OCI-LY7 (cell line): ENCODE results near the gene PLA2G4A. TPM values are rescaled to one million over a fixed set of nuclear protein-coding genes. Genes with fewer than 3 reads are reported as not detected.

Experiments
- BruUV-seq: library from RNA; stranded (reverse); fragments of 400-500 nt; replicated peaks from 2 replicates; lab custom pipeline; 2021; lab: Mats Ljungman, UMichigan
- CTCF ChIA-PET: fragments of 300-600 bp; sonication (Branson Sonifier 250); formaldehyde crosslinking; loops from one replicate; lab custom pipeline; 2022; ENCODE audit warnings: antibody characterized with exemption; ENCODE audit not compliant: unreplicated experiment; lab: Charles Lee
- POLR2A ChIA-PET: fragments of 300-600 bp; sonication (Branson Sonifier 250); formaldehyde crosslinking; loops from one replicate; lab custom pipeline; 2022; ENCODE audit warnings: antibody characterized with exemption; lab: Charles Lee
- DNase-seq: peaks from one replicate; pipeline ENCODE4 v3.0.0-alpha.2; 2015; ENCODE audit warnings: low spot score
- H2AFZ ChIP-seq: fragments of 200-600 bp; sonication (generic), shearing (Covaris generic); 2 replicates; pipeline ENCODE4 v1.6.1; 2014; ENCODE audit warnings: mild to moderate bottlenecking, antibody characterized with exemption, low read length, moderate library complexity
- H3K27ac ChIP-seq: fragments of 200-600 bp; sonication (generic); 2 replicates; pipeline ENCODE4 v1.5.1; 2014; ENCODE audit warnings: mixed run types, low read depth, mild to moderate bottlenecking, moderate library complexity, low read length, inconsistent platforms; ENCODE audit not compliant: poor library complexity, severe bottlenecking
- H3K36me3 ChIP-seq: fragments of 200-600 bp; sonication (generic); 2 replicates; pipeline ENCODE4 v1.6.1; 2014; ENCODE audit warnings: mild to moderate bottlenecking, antibody characterized with exemption, low read length, moderate library complexity, mixed read lengths; ENCODE audit not compliant: insufficient read depth
- H3K4me1 ChIP-seq: fragments of 200-600 bp; sonication (generic); 2 replicates; pipeline ENCODE4 v1.5.1; 2014; ENCODE audit warnings: mild to moderate bottlenecking, low read length; ENCODE audit not compliant: insufficient read depth, poor library complexity, severe bottlenecking
- H3K4me2 ChIP-seq: fragments of 200-600 bp; sonication (generic); 2 replicates; pipeline ENCODE4 v1.6.1; 2014; ENCODE audit warnings: mild to moderate bottlenecking, low read length
- H3K4me3 ChIP-seq: fragments of 200-600 bp; sonication (generic); 2 replicates; pipeline ENCODE4 v1.5.1; 2014; ENCODE audit warnings: mild to moderate bottlenecking, low read depth, low read length; ENCODE audit not compliant: poor library complexity, severe bottlenecking
- H3K79me2 ChIP-seq: fragments of 200-600 bp; sonication (generic); 2 replicates; pipeline ENCODE4 v1.6.1; 2016; ENCODE audit warnings: low read depth, mild to moderate bottlenecking, low read length, moderate library complexity, mixed read lengths; ENCODE audit not compliant: insufficient read depth
- H3K9me2 ChIP-seq: fragments of 200-600 bp; sonication (generic); 2 replicates; pipeline ENCODE4 v1.6.1; 2016; ENCODE audit warnings: mild to moderate bottlenecking, low read length, mixed read lengths; ENCODE audit not compliant: insufficient read depth
- H3K9me3 ChIP-seq: fragments of 200-600 bp; sonication (generic); 2 replicates; pipeline ENCODE4 v1.6.1; 2014; ENCODE audit warnings: mild to moderate bottlenecking, mixed run types, low read length, mixed read lengths
- H4K20me1 ChIP-seq: fragments of 200-600 bp; sonication (generic); 2 replicates; pipeline ENCODE4 v1.6.1; 2014; ENCODE audit warnings: mild to moderate bottlenecking, antibody characterized with exemption, low read length, moderate library complexity, mixed read lengths; ENCODE audit not compliant: insufficient read depth
- EZH2phosphoT487 ChIP-seq: fragments of 200-600 bp; sonication (generic); IDR thresholded peaks from 2 replicates; pipeline ENCODE4 v1.6.1; 2018; ENCODE audit warnings: low read depth, borderline replicate concordance, mild to moderate bottlenecking, mixed run types, antibody characterized with exemption, low read length, moderate library complexity, mixed read lengths
- intact Hi-C: fragments of 100-400 bp; cut with micrococcal nuclease; formaldehyde crosslinking; loops from one replicate; pipeline ENCODE4 v1.10.0; 2022; ENCODE audit not compliant: unreplicated experiment
- total RNA-seq, 2 experiments: library from RNA; depleted of rRNA in 1 of 2; stranded (reverse); fragments of >200 nt in 1 of 2; shearing (Covaris generic) in 1 of 2; gene quantifications; 2 replicates each; pipeline ENCODE4 v1.2.3, GENCODE V29; 2014 to 2022
- TF ChIP-seq, protein P1 (sequence below): fragments of 200-600 bp; sonication (generic); conservative IDR thresholded peaks from 2 replicates; pipeline ENCODE4 v1.5.1; 2014; ENCODE audit warnings: mild to moderate bottlenecking, antibody characterized with exemption, low read length, moderate library complexity, mixed read lengths

PLA2G4A gene
- total RNA-seq, 2 experiments from 2014 or later: not detected

DNA sequence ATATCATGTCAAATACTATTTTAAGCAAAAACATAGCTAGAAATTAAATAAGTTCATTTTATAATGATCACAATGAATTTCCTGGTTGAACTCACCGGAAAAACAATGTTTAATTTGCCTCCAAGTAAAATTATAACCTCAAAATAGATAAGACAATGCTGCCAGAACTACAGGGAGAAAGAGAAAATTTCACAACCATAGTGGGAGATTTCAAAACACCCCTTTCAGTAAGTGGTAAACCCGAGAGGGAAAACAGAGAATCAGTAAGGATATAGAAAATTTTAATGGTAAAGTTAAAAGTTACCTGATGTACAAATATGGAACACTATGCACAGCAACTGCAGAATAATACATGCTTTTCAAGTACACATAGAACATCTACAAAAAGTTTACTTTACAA is 43.2 kb upstream of the PLA2G4A start:
- H3K36me3 ChIP-seq: no peaks in the 10 kb centered on the region
- H4K20me1 ChIP-seq: no peaks in the 10 kb centered on the region
- H3K27ac ChIP-seq: no peak overlapping the region
- H3K4me2 ChIP-seq: no peak overlapping the region
- H2AFZ ChIP-seq: no peak overlapping the region
- H3K4me3 ChIP-seq: no peak overlapping the region
- CTCF ChIA-PET: no interaction called here
- DNase-seq: no peak
- TF ChIP-seq, protein P1, sequence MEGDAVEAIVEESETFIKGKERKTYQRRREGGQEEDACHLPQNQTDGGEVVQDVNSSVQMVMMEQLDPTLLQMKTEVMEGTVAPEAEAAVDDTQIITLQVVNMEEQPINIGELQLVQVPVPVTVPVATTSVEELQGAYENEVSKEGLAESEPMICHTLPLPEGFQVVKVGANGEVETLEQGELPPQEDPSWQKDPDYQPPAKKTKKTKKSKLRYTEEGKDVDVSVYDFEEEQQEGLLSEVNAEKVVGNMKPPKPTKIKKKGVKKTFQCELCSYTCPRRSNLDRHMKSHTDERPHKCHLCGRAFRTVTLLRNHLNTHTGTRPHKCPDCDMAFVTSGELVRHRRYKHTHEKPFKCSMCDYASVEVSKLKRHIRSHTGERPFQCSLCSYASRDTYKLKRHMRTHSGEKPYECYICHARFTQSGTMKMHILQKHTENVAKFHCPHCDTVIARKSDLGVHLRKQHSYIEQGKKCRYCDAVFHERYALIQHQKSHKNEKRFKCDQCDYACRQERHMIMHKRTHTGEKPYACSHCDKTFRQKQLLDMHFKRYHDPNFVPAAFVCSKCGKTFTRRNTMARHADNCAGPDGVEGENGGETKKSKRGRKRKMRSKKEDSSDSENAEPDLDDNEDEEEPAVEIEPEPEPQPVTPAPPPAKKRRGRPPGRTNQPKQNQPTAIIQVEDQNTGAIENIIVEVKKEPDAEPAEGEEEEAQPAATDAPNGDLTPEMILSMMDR: no peak
- no peak for TF ChIP-seq EZH2phosphoT487
- intact Hi-C loops: no loop called here
- H3K9me2 ChIP-seq: no peaks in the 10 kb centered on the region
- H3K4me1 ChIP-seq: no peaks in the 10 kb centered on the region
- no peaks in the 10 kb centered on the region for H3K79me2 ChIP-seq
- H3K9me3 ChIP-seq: no peaks in the 10 kb centered on the region
- BruUV-seq: no TSS peak
- POLR2A ChIA-PET: interaction anchor here (0.7 kb wide), 1 partner anchor 22 kb away, joined by 3 read pairs; no protein-coding TSS in a partner anchor

DNA sequence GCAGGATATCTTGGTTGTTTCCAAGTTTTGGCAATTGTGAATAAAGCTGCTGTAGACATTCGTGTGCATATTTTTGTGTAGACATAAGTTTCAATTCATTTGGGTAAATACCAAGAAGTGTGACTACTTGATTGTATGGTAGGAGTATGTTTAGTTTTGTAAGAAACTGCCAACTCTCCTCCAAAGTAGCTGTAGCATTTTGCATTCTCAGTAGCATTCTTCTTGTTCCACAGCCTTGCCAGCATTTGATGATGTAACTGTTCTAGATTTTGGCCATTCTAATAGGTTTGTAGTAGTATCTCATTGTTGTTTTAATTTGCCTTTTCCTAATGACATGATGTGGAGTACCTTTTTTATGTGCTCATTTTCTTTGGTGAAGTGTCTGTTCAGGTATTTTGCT is 38.6 kb upstream of the PLA2G4A start:
- TF ChIP-seq, protein P1: no peak
- Histone ChIP-seq H3K9me3 (no peaks in the 10 kb centered on the region), H3K36me3 (no peaks in the 10 kb centered on the region), H3K4me2 (no peak overlapping the region), H3K27ac (no peak overlapping the region), H2AFZ (no peak overlapping the region), H3K79me2 (no peaks in the 10 kb centered on the region), H3K4me1 (no peaks in the 10 kb centered on the region), H3K4me3 (no peak overlapping the region), H3K9me2 (no peaks in the 10 kb centered on the region), H4K20me1 (no peaks in the 10 kb centered on the region)
- POLR2A ChIA-PET: no interaction called here
- BruUV-seq: no TSS peak
- no peak for DNase-seq
- CTCF ChIA-PET: no interaction called here
- intact Hi-C loops: no loop called here

DNA sequence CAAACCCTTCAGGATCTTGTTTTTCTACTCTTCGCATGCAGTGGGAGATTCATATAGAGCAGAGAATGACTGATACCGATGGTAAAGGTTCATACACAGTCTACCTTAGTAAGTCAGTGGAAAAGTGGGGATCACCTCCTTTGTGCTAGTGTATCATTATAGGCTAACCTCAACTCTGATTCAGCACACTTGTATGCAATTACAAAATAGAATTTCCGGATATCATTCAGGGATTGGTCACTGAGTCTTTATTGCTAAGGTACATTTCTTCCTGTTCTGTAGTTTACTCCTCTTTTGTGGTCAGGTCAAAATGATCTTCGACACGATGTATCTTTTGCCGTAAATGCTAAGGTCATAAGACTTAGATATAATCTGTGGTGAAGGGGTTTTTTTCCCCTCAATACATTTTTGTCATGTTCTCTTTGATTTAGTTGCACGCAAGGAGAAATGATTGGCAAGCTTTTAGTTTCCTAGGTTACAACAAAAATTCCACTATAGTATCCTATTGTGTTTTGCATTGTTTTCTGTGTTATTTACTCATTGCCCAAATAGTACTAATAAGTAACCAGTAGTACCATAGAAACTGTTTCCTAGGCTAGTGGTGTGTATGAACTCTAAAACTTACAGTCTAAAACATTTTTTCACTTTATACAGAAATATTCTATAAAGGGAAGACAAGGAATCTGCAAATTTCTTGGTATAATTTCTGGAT is 35.7 kb upstream of the PLA2G4A start:
- no TSS peak for BruUV-seq
- H3K4me3 ChIP-seq: no peak overlapping the region
- H3K4me1 ChIP-seq: no peaks in the 10 kb centered on the region
- H2AFZ ChIP-seq: no peak overlapping the region
- DNase-seq: no peak
- CTCF ChIA-PET: no interaction called here
- no peak overlapping the region for H3K27ac ChIP-seq
- no peak for TF ChIP-seq EZH2phosphoT487
- TF ChIP-seq, protein P1: no peak
- intact Hi-C loops: no loop called here
- H3K4me2 ChIP-seq: no peak overlapping the region
- no peaks in the 10 kb centered on the region for H3K79me2 ChIP-seq
- no peaks in the 10 kb centered on the region for H3K9me3 ChIP-seq
- POLR2A ChIA-PET: interaction anchor here (0.7 kb wide), 1 partner anchor 696 kb away, joined by 3 read pairs; no protein-coding TSS in a partner anchor
- no peaks in the 10 kb centered on the region for H3K36me3 ChIP-seq
- no peaks in the 10 kb centered on the region for H4K20me1 ChIP-seq
- no peaks in the 10 kb centered on the region for H3K9me2 ChIP-seq
